ENCODE data around the gene ROR2. TPM values are rescaled to one million over a fixed set of nuclear protein-coding genes. Genes with fewer than 3 reads are reported as not detected.
A peak's percentile ranks its signal among the peaks of the same experiment; 100 is the strongest.

Gene ROR2
- total RNA-seq, 3 donors from 2014 or later, result 3.9 to 56.0 (median 6.5) TPM

DNA sequence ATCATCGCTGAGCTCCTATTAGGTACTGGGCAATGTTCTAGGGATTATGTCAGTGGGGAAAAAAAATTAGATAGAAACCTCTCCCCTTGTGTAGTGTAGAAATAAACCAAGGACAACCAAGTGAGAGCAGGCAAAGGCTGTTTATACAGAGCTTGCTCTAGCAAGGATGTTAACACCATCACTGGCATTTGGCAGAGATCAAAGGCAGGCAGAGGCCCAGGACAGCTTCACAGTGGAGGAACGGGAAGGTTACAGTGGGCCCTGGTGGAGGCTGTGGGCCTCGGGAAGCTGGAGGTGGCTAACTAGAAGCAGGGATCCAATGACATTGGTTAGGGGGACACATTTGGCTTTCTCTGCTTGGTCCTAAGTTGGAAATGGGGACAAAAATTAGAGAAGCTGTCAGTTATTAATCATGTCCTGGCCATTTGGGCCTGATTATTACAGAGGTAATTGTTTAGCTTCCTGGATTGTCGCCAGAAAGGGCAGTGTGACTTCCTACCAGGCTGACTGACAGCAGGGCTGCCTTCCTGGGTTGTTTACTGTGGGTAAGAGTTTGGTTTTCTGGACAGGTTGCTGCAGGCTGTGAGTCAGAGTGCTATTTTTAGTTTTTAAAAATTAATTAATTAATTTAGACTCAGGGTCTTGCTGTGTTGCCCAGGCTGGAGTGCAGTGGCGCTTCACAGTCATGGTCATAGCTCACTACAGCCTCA is 259.3 kb downstream of the ROR2 start:
- ATAC-seq (no peak), DNase-seq (no peak)
- intact Hi-C loops (cut with DNase I, micrococcal nuclease), result no loop called here
- H3K9me3 ChIP-seq, result no peaks in the 10 kb centered on the region
- no peaks in the 10 kb centered on the region for H3K4me1 ChIP-seq (ENCODE audit: low read depth)
- H3K4me3 ChIP-seq, result no peak overlapping the region
- no peaks in the 10 kb centered on the region for H3K36me3 ChIP-seq (ENCODE audit: low read depth)
- TF ChIP-seq, protein P1, sequence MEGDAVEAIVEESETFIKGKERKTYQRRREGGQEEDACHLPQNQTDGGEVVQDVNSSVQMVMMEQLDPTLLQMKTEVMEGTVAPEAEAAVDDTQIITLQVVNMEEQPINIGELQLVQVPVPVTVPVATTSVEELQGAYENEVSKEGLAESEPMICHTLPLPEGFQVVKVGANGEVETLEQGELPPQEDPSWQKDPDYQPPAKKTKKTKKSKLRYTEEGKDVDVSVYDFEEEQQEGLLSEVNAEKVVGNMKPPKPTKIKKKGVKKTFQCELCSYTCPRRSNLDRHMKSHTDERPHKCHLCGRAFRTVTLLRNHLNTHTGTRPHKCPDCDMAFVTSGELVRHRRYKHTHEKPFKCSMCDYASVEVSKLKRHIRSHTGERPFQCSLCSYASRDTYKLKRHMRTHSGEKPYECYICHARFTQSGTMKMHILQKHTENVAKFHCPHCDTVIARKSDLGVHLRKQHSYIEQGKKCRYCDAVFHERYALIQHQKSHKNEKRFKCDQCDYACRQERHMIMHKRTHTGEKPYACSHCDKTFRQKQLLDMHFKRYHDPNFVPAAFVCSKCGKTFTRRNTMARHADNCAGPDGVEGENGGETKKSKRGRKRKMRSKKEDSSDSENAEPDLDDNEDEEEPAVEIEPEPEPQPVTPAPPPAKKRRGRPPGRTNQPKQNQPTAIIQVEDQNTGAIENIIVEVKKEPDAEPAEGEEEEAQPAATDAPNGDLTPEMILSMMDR (IDR thresholded peaks at IDR 0.05), result no peak

DNA sequence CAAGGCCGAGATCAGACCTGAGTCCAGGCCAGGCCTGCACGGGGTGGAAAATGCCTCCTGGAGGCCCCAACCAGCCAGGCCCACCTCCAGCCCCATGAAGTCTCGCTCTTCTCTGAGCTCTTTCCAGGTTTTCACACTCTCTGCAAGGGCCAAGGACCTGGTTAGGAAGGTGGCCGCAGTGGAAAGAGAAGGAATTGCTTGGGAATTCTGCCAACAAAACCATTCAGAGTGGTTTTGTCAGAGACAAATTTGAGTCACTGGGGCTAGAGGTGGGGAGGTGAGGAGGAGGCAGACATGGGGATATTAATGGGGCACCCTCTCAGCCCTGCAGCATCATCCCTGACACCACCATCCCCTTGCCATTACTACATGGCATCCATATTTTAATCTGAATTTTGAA is 261.0 kb downstream of the ROR2 start:
- no peak overlapping the region for H3K4me3 ChIP-seq
- H3K36me3 ChIP-seq (ENCODE audit: low read depth), result no peaks in the 10 kb centered on the region
- no peaks in the 10 kb centered on the region for H3K4me1 ChIP-seq (ENCODE audit: low read depth)
- no peaks in the 10 kb centered on the region for H3K9me3 ChIP-seq
- TF ChIP-seq, protein P1 (IDR thresholded peaks at IDR 0.05), result no peak
- intact Hi-C loops (cut with DNase I, micrococcal nuclease), result no loop called here
- DNase-seq (no peak), ATAC-seq (no peak)

DNA sequence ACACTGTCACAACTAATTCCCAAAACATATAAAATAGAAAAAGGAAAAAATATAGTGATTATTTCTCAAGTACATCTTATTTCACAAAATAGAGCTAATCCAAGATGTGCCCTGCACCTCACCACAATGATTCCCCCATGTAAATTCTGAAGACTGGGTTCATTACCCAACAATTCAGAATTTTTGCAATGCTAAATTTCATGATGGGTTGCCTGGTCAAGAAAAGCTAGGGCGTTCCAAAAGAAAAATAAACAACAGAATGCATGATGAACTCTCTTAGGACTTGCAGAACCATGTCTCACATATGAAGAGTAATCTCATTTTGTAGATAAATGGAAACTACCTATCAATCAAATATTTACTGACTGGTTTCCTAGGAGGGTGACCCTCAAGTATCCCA is 266.8 kb downstream of the ROR2 start:
- TF ChIP-seq, protein P1 (IDR thresholded peaks at IDR 0.05), result no peak
- H3K36me3 ChIP-seq (ENCODE audit: low read depth), result no peaks in the 10 kb centered on the region
- no peak overlapping the region for H3K4me3 ChIP-seq
- DNase-seq (no peak), ATAC-seq (no peak)
- intact Hi-C loops (cut with DNase I, micrococcal nuclease), result no loop called here
- no peaks in the 10 kb centered on the region for H3K4me1 ChIP-seq (ENCODE audit: low read depth)
- H3K9me3 ChIP-seq, result no peaks in the 10 kb centered on the region

DNA sequence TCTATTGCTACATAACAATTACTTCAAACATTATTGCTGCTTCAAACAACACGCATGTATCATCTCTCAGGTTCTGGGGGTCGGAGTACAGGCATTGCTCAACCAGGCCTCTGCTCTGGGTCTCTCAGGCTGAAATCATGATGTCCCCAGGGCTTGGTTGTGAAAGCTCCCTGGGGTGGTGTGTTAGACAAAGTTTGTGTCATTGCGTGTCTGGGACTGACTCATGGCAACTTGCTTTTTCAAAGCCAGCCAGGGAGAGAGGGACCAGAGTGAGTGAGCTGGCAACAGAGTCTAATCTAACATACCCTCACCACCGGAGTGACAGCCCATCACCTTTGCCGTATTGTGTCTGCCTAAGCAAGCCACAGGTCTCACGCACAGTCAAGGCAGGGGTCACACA is 267.2 kb downstream of the ROR2 start:
- no peaks in the 10 kb centered on the region for H3K4me1 ChIP-seq (ENCODE audit: low read depth)
- no peak overlapping the region for H3K4me3 ChIP-seq
- ATAC-seq (no peak), DNase-seq (no peak)
- TF ChIP-seq, protein P1 (IDR thresholded peaks at IDR 0.05), result no peak
- intact Hi-C loops (cut with DNase I, micrococcal nuclease), result no loop called here
- H3K9me3 ChIP-seq, result no peaks in the 10 kb centered on the region
- no peaks in the 10 kb centered on the region for H3K36me3 ChIP-seq (ENCODE audit: low read depth)

DNA sequence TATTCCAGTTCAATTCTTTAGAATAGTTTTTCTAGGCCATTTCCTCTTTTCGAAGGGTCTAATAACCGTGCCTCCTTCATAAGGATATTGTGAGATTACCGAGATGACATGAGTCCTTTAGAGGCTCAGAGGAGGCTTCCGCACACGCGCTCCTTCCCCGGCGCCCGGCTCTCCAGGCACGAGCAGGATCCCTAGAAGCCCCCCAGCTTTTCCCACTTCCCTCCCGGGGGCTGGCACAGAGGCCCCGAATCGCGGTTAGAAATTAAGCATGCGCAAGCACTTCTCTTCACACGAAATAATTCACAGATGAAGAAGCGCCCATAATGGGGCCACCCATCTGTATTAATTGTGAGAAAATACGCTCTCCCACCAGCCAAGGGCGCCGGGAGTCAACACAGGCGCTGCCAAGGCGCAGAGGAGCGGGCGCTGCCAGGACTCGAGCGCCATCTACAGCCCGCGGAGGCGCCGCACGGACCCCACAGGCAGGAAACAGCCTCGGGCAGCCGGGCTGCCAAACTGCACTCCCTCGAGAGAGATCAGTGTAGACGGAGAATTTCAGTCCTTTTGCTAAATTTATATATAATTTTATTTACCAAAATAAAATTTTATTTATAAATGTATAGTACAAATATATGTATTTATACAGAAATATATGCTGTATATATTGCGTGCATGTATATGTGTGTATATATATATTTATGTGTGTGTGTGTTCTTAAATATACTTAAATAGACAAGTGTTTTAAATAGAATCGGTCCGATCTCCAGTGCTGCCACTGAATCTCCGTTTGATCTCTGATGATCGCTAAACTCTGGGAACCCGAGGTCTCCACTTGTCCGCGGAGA is 268.3 kb downstream of the ROR2 start:
- intact Hi-C loops (cut with DNase I, micrococcal nuclease), result no loop called here
- TF ChIP-seq, protein P1 (IDR thresholded peaks at IDR 0.05), result peak; percentile 89

More for the DNA sequence above, 268.3 kb downstream of the ROR2 start:
- Histone ChIP-seq H3K4me1 (ENCODE audit: low read depth) (no peaks in the 10 kb centered on the region), H3K4me3 (no peak overlapping the region), H3K9me3 (no peaks in the 10 kb centered on the region), H3K36me3 (ENCODE audit: low read depth) (no peaks in the 10 kb centered on the region)
- ATAC-seq (peak; percentile 93), DNase-seq (peak; percentile 66 to 84 (median 82))

Data from mucosa of descending colon (tissue), 3 donors.